NOMO-1 treated with dmso at 0.1 percent for 144 hours (cell line): ENCODE data around the gene TBL1X.
A peak's percentile ranks its signal among the peaks of the same experiment; 100 is the strongest.
"Not testable (repeated sequence)": the region's sequence is repeated elsewhere in the genome, so short reads cannot be mapped to it uniquely, and the experiment has no call there.

Experiments
- DNase-seq: peaks from one replicate; lab custom pipeline; 2025; ENCODE audit not compliant: unreplicated experiment; lab: John Stamatoyannopoulos, UW

Gene TBL1X

GRCh38 chrX:9749146-9749692 lies 284.4 kb downstream of the TBL1X start:
- DNase-seq = no peak

- no peak for DNase-seq
Observed at GRCh38 chrX:9757366-9757765, 292.5 kb downstream of the TBL1X start.

GRCh38 chrX:9758021-9758638 lies 293.3 kb downstream of the TBL1X start:
- DNase-seq = no peak

GRCh38 chrX:9759337-9759736 lies 294.5 kb downstream of the TBL1X start:
- DNase-seq = no peak

GRCh38 chrX:9765072-9765736 lies 300.3 kb downstream of the TBL1X start:
- no peak for DNase-seq

- no peak for DNase-seq
Observed at GRCh38 chrX:9765737-9766097, 300.9 kb downstream of the TBL1X start, which contains the start of gene GPR143. TSS of gene GPR143 (minus strand) at chrX:9765847. CDS start at chrX:9765817, 30 bp downstream.

- DNase-seq = no peak
Observed at GRCh38 chrX:9767375-9767774, 302.5 kb downstream of the TBL1X start.

GRCh38 chrX:9768321-9768839 lies 303.5 kb downstream of the TBL1X start:
- not testable (repeated sequence) for DNase-seq

- DNase-seq = no peak
Observed at GRCh38 chrX:9770319-9770718, 305.5 kb downstream of the TBL1X start.

GRCh38 chrX:9772943-9773342 lies 308.1 kb downstream of the TBL1X start:
- no peak for DNase-seq

GRCh38 chrX:9775930-9776329 lies 311.1 kb downstream of the TBL1X start:
- DNase-seq = peak; percentile 66

GRCh38 chrX:9781941-9782340 lies 317.1 kb downstream of the TBL1X start:
- DNase-seq = no peak

- DNase-seq = no peak
Observed at GRCh38 chrX:9784332-9784731, 319.5 kb downstream of the TBL1X start.

GRCh38 chrX:9785254-9785943 lies 320.5 kb downstream of the TBL1X start:
- DNase-seq = no peak

- DNase-seq = no peak
Observed at GRCh38 chrX:9785944-9786797, 321.3 kb downstream of the TBL1X start, which contains the start of gene SHROOM2. TSS of gene SHROOM2 (plus strand) at chrX:9786429. CDS start at chrX:9786546, 117 bp downstream.

- DNase-seq = no peak
Observed at GRCh38 chrX:9786798-9787635, 322.2 kb downstream of the TBL1X start.

- no peak for DNase-seq
Observed at GRCh38 chrX:9788911-9789310, 324.1 kb downstream of the TBL1X start.

- no peak for DNase-seq
Observed at GRCh38 chrX:9789555-9789954, 324.7 kb downstream of the TBL1X start.
